Breast epithelium (tissue), 3 donors: ENCODE measurements around the gene ASTL.

Source experiments
- POLR2A ChIP-seq: fragments of 450-650 bp; IDR thresholded peaks from one replicate; pipeline ENCODE4 v1.6.1; 2016; ENCODE audit warnings: antibody characterized with exemption, mild to moderate bottlenecking, moderate library complexity
- POLR2AphosphoS5 ChIP-seq, 3 donors: sonication (generic); formaldehyde crosslinking; IDR thresholded peaks; one replicate each; pipeline ENCODE4 v1.6.1; 2017; ENCODE audit warnings: antibody characterized with exemption in 3 of 3
- TF ChIP-seq, protein P1 (sequence below), 3 donors: fragments of 450-650 bp; IDR thresholded peaks; one replicate each; pipeline ENCODE4 v1.5.1; 2016 to 2017; ENCODE audit warnings: antibody characterized with exemption in 3 of 3, mild to moderate bottlenecking in 3 of 3, moderate library complexity in 3 of 3

DNA sequence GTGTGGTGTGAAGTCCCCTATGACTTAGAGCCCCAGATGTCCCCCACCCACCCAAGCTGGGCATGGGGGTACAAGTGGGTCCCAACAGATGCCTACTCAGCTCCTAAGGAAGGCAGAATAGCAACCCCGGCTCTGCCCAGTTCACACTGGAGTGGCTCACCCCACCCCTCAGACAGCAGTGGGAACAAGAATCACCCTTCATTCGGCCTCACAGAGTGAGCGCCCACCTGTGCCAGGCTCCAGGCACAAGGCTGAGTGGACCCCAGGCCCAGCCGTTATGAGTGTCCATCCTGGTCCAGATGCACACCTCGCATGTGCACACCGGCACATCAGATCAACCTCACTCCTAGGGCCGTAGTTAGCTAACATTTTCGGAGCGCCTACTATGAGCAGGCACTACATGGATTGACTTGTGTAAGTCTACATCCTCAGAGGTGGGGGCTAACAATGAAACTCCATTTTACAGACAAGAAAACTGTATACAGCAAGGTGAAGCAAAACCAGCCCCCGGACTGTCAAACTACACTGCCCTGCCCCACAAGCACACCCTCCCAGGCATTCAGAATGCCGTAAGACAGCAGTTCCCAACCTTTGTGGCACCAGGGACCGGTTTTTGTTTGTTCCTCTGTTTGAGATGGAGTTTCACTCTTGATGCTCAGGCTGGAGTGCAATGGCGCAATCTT, 2.8 kb upstream of the ASTL start:
- TF ChIP-seq, protein P1, sequence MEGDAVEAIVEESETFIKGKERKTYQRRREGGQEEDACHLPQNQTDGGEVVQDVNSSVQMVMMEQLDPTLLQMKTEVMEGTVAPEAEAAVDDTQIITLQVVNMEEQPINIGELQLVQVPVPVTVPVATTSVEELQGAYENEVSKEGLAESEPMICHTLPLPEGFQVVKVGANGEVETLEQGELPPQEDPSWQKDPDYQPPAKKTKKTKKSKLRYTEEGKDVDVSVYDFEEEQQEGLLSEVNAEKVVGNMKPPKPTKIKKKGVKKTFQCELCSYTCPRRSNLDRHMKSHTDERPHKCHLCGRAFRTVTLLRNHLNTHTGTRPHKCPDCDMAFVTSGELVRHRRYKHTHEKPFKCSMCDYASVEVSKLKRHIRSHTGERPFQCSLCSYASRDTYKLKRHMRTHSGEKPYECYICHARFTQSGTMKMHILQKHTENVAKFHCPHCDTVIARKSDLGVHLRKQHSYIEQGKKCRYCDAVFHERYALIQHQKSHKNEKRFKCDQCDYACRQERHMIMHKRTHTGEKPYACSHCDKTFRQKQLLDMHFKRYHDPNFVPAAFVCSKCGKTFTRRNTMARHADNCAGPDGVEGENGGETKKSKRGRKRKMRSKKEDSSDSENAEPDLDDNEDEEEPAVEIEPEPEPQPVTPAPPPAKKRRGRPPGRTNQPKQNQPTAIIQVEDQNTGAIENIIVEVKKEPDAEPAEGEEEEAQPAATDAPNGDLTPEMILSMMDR (IDR thresholded peaks at IDR 0.05), result no peak
- TF ChIP-seq POLR2AphosphoS5 (IDR thresholded peaks at IDR 0.05) (no peak), POLR2A (no peak)
